WERI-Rb-1 (cell line): ENCODE data around the gene STXBP6.
"Not testable (repeated sequence)": the region's sequence is repeated elsewhere in the genome, so short reads cannot be mapped to it uniquely, and the experiment has no call there.

Experiments
- DNase-seq: peaks from one replicate; pipeline ENCODE4 v3.0.0-alpha.2; 2020
- H3K27ac ChIP-seq: fragments of 250-450 bp; sonication (Bioruptor Pico); 2 replicates; pipeline ENCODE4 v1.5.1; 2020; ENCODE audit warnings: mild to moderate bottlenecking, moderate library complexity
- H3K27me3 ChIP-seq: fragments of 250-450 bp; sonication (Bioruptor Pico); 2 replicates; pipeline ENCODE4 v1.5.1; 2021; ENCODE audit warnings: mild to moderate bottlenecking, low read depth, moderate library complexity; ENCODE audit not compliant: insufficient read depth, severe bottlenecking
- H3K36me3 ChIP-seq: fragments of 250-450 bp; sonication (Bioruptor Pico); 2 replicates; pipeline ENCODE4 v1.5.1; 2020; ENCODE audit warnings: mild to moderate bottlenecking, moderate library complexity
- H3K4me3 ChIP-seq: 2 replicates; pipeline ENCODE4 v1.5.1; 2011; ENCODE audit warnings: low read depth, mild to moderate bottlenecking, control low read depth, low read length
- H3K9me3 ChIP-seq: fragments of 250-450 bp; sonication (Bioruptor Pico); 2 replicates; pipeline ENCODE4 v1.5.1; 2021; ENCODE audit warnings: mild to moderate bottlenecking, moderate library complexity; ENCODE audit not compliant: severe bottlenecking
- TF ChIP-seq, protein P1 (sequence below): IDR thresholded peaks from 2 replicates; pipeline ENCODE4 v1.5.1; 2011; ENCODE audit warnings: low read depth, mild to moderate bottlenecking, control low read depth, inconsistent platforms, low read length

The STXBP6 gene

GRCh38 chr14:24806061-24806678 lies 243.8 kb downstream of the STXBP6 start:
- TF ChIP-seq, protein P1, sequence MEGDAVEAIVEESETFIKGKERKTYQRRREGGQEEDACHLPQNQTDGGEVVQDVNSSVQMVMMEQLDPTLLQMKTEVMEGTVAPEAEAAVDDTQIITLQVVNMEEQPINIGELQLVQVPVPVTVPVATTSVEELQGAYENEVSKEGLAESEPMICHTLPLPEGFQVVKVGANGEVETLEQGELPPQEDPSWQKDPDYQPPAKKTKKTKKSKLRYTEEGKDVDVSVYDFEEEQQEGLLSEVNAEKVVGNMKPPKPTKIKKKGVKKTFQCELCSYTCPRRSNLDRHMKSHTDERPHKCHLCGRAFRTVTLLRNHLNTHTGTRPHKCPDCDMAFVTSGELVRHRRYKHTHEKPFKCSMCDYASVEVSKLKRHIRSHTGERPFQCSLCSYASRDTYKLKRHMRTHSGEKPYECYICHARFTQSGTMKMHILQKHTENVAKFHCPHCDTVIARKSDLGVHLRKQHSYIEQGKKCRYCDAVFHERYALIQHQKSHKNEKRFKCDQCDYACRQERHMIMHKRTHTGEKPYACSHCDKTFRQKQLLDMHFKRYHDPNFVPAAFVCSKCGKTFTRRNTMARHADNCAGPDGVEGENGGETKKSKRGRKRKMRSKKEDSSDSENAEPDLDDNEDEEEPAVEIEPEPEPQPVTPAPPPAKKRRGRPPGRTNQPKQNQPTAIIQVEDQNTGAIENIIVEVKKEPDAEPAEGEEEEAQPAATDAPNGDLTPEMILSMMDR: peak; percentile 81
- Histone ChIP-seq H3K4me3 (no peak overlapping the region), H3K27me3 (peaks cover 59% of the 10 kb centered on the region), H3K9me3 (no peaks in the 10 kb centered on the region), H3K36me3 (no peaks in the 10 kb centered on the region), H3K27ac (no peak overlapping the region)
- DNase-seq: peak; percentile 59

DNA sequence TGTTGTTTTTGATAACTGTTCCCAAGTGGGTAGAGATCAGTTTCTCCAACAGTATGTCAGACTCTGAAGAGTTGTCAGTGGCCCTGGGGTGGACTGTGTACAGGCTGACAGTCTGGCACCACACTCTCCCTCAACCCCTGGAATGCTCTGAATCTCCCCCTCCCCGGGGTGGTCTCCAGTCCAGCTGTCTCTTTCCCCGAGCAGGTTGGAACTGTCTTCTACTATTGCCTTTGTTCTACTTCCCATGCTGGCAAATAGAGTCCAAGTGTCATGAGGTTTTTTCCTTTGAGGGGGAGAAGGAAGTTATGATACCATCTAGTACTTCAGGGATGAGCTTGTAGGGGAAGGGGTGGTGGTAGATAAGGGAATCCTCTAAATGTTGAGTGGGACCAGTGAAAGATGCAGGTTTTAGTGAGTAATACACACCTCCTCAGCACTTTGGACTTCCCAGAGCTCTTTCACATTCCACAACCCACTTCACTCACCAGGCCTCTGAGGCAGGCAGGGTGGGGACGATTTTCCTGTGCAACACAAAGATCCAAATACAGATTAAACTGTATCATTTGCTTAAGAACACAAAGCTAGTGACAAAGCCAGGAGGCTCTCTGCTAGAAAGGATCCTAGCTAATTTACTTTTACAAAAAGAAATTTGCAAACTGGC lies 245.3 kb downstream of the STXBP6 start:
- Histone ChIP-seq H3K27ac (no peak overlapping the region), H3K36me3 (no peaks in the 10 kb centered on the region), H3K9me3 (no peaks in the 10 kb centered on the region), H3K4me3 (no peak overlapping the region), H3K27me3 (peaks cover 60% of the 10 kb centered on the region)
- DNase-seq: no peak
- TF ChIP-seq, protein P1: no peak

DNA sequence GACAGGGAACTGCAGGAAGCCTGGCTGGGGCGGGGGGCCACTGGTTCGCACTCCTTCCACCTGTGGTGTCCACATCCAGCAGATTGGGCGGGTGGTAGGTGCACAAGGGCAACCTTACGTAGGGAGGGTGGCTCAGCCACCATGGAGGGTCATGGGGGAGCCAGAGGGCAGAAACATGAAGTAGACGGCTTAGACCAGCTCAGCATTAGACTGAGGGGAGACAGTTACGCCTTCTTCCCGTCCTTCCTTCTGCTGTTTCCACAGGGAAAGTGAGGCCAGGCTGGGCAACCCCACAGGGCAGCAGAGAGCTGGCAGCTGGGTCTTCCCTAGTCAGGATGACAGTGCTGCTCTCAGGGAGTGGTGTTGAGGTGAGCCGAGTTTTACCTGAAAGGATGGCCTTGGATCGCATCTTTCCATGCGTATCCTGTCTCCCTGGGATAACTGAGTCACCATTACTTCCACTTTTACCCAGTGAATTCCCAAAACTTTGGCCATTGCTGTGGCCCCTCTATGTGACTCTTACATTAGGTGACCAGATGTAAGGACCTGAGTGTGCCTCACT lies 245.9 kb downstream of the STXBP6 start:
- TF ChIP-seq, protein P1: no peak
- Histone ChIP-seq H3K4me3 (no peak overlapping the region), H3K27ac (no peak overlapping the region)

GRCh38 chr14:24803426-24803825 lies 246.5 kb downstream of the STXBP6 start:
- not testable (repeated sequence) for H3K9me3 ChIP-seq, DNase-seq, H3K27ac ChIP-seq, H3K4me3 ChIP-seq, H3K36me3 ChIP-seq
- H3K27me3 ChIP-seq: peaks cover 60% of the 10 kb centered on the region

More for the DNA sequence above, 245.9 kb downstream of the STXBP6 start:
- Histone ChIP-seq H3K27me3 (peaks cover 65% of the 10 kb centered on the region), H3K9me3 (no peaks in the 10 kb centered on the region), H3K36me3 (no peaks in the 10 kb centered on the region)
- no peak for DNase-seq

DNA sequence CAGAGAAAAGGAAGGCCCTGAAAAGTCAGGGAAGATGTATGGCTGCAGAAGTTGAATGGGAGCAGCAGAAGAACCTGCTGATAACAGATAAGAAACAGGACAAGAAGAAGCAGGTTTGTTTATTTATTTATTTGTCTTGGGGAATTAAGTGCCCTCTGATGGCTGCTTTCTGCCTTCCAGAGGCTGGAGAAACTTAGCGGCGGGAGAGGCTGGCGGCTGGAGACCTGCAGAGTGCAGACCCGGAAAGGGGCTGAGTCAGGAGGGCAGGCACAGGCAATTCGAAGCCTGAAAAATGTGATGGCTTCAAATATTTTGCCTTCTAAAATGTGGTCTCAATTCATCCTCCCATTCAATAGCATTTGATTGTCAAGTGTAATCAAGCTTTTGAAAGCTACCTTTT lies 247.7 kb downstream of the STXBP6 start:
- TF ChIP-seq, protein P1: no peak
- H3K9me3 ChIP-seq: no peaks in the 10 kb centered on the region

DNA sequence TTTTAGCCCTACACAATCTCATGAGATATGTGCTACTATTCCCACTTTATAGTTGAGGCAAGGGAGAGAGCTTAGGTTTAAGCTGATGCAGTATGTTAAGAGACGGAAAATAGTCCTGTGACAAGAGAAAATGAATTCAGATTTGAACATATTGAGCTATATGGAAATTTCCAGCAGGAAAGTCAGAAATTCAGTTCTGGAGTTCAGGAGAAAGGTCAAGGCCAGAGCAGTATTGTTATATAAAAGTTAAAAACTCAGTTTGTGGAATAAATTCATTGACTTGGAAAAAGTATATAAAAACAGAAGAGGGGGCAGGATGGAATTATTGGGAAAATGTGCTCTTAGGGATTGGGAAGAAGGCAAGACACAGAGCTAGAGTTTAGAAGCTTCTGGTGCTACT lies 248.9 kb downstream of the STXBP6 start:
- Histone ChIP-seq H3K27me3 (peaks cover 67% of the 10 kb centered on the region), H3K9me3 (no peaks in the 10 kb centered on the region), H3K36me3 (no peaks in the 10 kb centered on the region), H3K27ac (no peak overlapping the region), H3K4me3 (no peak overlapping the region)
- DNase-seq: no peak
- TF ChIP-seq, protein P1: no peak

More for the DNA sequence above, 247.7 kb downstream of the STXBP6 start:
- no peak overlapping the region for H3K4me3 ChIP-seq
- H3K36me3 ChIP-seq: no peaks in the 10 kb centered on the region
- H3K27me3 ChIP-seq: peaks cover 65% of the 10 kb centered on the region
- no peak for DNase-seq
- no peak overlapping the region for H3K27ac ChIP-seq
